Adrenal gland (tissue), 12 donors: ENCODE results near the gene SLX4. TPM values are rescaled to one million over a fixed set of nuclear protein-coding genes. Genes with fewer than 3 reads are reported as not detected.

Source experiments
- DNase-seq, 7 donors: peaks; one replicate each; pipeline ENCODE4 v3.0.0-alpha.2; 2019 to 2020
- H3K27ac ChIP-seq, 5 donors: fragments of 200-600 bp; sonication (generic) in 4 of 5; 1 replicate in 3 of 5; 2 replicates in 2 of 5; pipeline versions ENCODE4 v1.5.1 to v1.8.0; 2016 to 2020; ENCODE audit warnings: mild to moderate bottlenecking in 1 of 5
- H3K27me3 ChIP-seq: fragments of 200-600 bp; 2 replicates; pipeline ENCODE4 v1.8.0; 2021
- H3K36me3 ChIP-seq, 2 donors: fragments of 200-600 bp; replicated peaks in 1 of 2; 1 replicate in 1 of 2; 2 replicates in 1 of 2; pipeline versions ENCODE4 v1.5.1 to v1.8.0; 2018 to 2022
- H3K4me1 ChIP-seq, 2 donors: fragments of 200-600 bp; replicated peaks in 1 of 2; 1 replicate in 1 of 2; 2 replicates in 1 of 2; pipeline versions ENCODE4 v1.5.1 to v1.8.0; 2018 to 2021
- H3K4me3 ChIP-seq, 4 donors: fragments of 200-600 bp; sonication (generic) in 3 of 4; one replicate each; pipeline ENCODE4 v1.5.1; 2016 to 2018
- H3K9me3 ChIP-seq, 3 donors: fragments of 200-600 bp; sonication (generic) in 1 of 3; replicated peaks in 1 of 3; 1 replicate in 2 of 3; 2 replicates in 1 of 3; pipeline versions ENCODE4 v1.5.1 to v1.8.0; 2016 to 2021
- CTCF ChIP-seq, 6 experiments: fragments of 450-650 bp in 4 of 6; fragments of 200-600 bp in 2 of 6; sonication (generic) in 1 of 6; IDR thresholded peaks; 1 replicate in 5 of 6; 2 replicates in 1 of 6; pipeline versions ENCODE4 v1.5.1 to v1.8.0; 2016 to 2021; ENCODE audit warnings: antibody characterized with exemption in 6 of 6, mild to moderate bottlenecking in 2 of 6, moderate library complexity in 1 of 6
- POLR2A ChIP-seq, 2 donors: fragments of 450-650 bp; IDR thresholded peaks; one replicate each; pipeline ENCODE4 v1.6.1; 2017; ENCODE audit warnings: antibody characterized with exemption in 2 of 2, mild to moderate bottlenecking in 2 of 2, moderate library complexity in 1 of 2
- WGBS, 4 donors: extraction: QIAGEN DNeasy Blood & Tissue Kit in 2 of 4; methylation state at CpG; one replicate each; pipeline versions ENCODE4 v1.1.5 to v1.1.7; 2013 to 2017; 5-methylcytosine and 5-hydroxymethylcytosine counted together
- intact Hi-C, 2 donors: fragments of 100-400 bp; cut with DNase I; formaldehyde crosslinking; loops; one replicate each; pipeline versions ENCODE4 v1.14.1 to v1.15.0; 2022 to 2023
- polyA plus RNA-seq, 3 donors: library from polyadenylated mRNA; stranded (reverse); fragments of 200-250 nt in 2 of 3; fragments of 350-450 nt in 1 of 3; fragmentation: Illumina TruSeq in 1 of 3; extraction: RNeasy Lipid Tissue Mini Kit (QIAGEN cat#74804) in 1 of 3; gene quantifications; one replicate each; pipeline ENCODE4 v1.2.3, GENCODE V29; 2013 to 2014
- total RNA-seq, 9 donors: library from RNA; depleted of rRNA in 4 of 9; stranded (reverse); fragments of >200 nt in 4 of 9; fragments of 120-200 nt in 1 of 9; fragmentation: NEBNext Ultra II Directional in 1 of 9; extraction: Animal tissue kit (Norgen Biotek cat#: 25700) in 1 of 9; gene quantifications; one replicate each; pipeline versions ENCODE4 v1.1.0 to v1.2.4, GENCODE V29; 2013 to 2023
- donor health status: healthy with polysubstance abuse.
- donor health status: Bipolar disorder and iron deficiency.
- donor health status: DM: yes; HTN: yes; CAD: no.
- donor health status: DM: no; HTN: no; CAD: no.
- donor health status: DM: no; HTN: no; CAD: no.
- donor health status: DM: yes; HTN: yes; CAD: no.

The SLX4 gene
- total and polyA plus RNA-seq, 12 donors, result 1.7 to 8.2 (median 4.2) TPM

GRCh38 chr16:3638916-3639644 is 27.7 kb upstream of the SLX4 start:
- H3K36me3 ChIP-seq, result no peaks in the 10 kb centered on the region
- 92 to 96% (median 94%) methylated on average over 13 of the region's 13 CpGs for WGBS, 4 donors
- no peaks in the 10 kb centered on the region for H3K9me3 ChIP-seq
- peaks cover 0 to 7% of the 10 kb centered on the region in 2 donors for H3K4me1 ChIP-seq
- no peaks in the 10 kb centered on the region for H3K27me3 ChIP-seq
- intact Hi-C loops, result no loop called here
- no peak overlapping the region for H3K4me3 ChIP-seq
- peak in 1 of 7 donors; percentile 30 for DNase-seq
- no peak overlapping the region for H3K27ac ChIP-seq
- TF ChIP-seq POLR2A (IDR thresholded peaks at IDR 0.05) (no peak), CTCF (IDR thresholded peaks at IDR 0.05) (no peak)

GRCh38 chr16:3637371-3637923 is 26.0 kb upstream of the SLX4 start:
- peak in 1 of 7 donors; percentile 46 for DNase-seq
- WGBS, 4 donors, result 77 to 87% (median 83%) methylated on average over 3 of the region's 3 CpGs
- Histone ChIP-seq H3K9me3 (no peaks in the 10 kb centered on the region), H3K27me3 (no peaks in the 10 kb centered on the region), H3K4me1 (peaks cover 0 to 2% of the 10 kb centered on the region in 2 donors), H3K4me3 (no peak overlapping the region), H3K27ac (no peak overlapping the region), H3K36me3 (no peaks in the 10 kb centered on the region)
- intact Hi-C loops, result no loop called here
- no peak for TF ChIP-seq POLR2A (IDR thresholded peaks at IDR 0.05)
- TF ChIP-seq CTCF (IDR thresholded peaks at IDR 0.05), result no peak

GRCh38 chr16:3625911-3626732 is 14.7 kb upstream of the SLX4 start:
- H3K36me3 ChIP-seq, result no peaks in the 10 kb centered on the region
- H3K4me1 ChIP-seq, result peaks cover 6 to 8% of the 10 kb centered on the region in 2 donors
- peak in 1 of 7 donors; percentile 43 for DNase-seq
- intact Hi-C loops, result no loop called here
- no peak for TF ChIP-seq CTCF (IDR thresholded peaks at IDR 0.05)
- no peak for TF ChIP-seq POLR2A (IDR thresholded peaks at IDR 0.05)
- H3K27ac ChIP-seq, result no peak overlapping the region
- H3K27me3 ChIP-seq, result no peaks in the 10 kb centered on the region
- no peaks in the 10 kb centered on the region for H3K9me3 ChIP-seq
- WGBS, 4 donors, result 86 to 89% (median 86%) methylated on average over 4 of the region's 4 CpGs
- H3K4me3 ChIP-seq, result no peak overlapping the region

GRCh38 chr16:3625331-3625730 is 13.9 kb upstream of the SLX4 start:
- TF ChIP-seq POLR2A (IDR thresholded peaks at IDR 0.05) (no peak), CTCF (IDR thresholded peaks at IDR 0.05) (no peak)
- 89 to 91% (median 89%) methylated on average over 5 of the region's 5 CpGs for WGBS, 4 donors
- H3K9me3 ChIP-seq, result no peaks in the 10 kb centered on the region
- no peaks in the 10 kb centered on the region for H3K36me3 ChIP-seq
- no peaks in the 10 kb centered on the region for H3K27me3 ChIP-seq
- intact Hi-C loops, result no loop called here
- H3K4me1 ChIP-seq, result peaks cover 6 to 8% of the 10 kb centered on the region in 2 donors
- no peak overlapping the region for H3K4me3 ChIP-seq
- H3K27ac ChIP-seq, result no peak overlapping the region
- DNase-seq, result no peak
